DND-41 (cell line): ENCODE data around the gene POU6F2.
"Not testable (repeated sequence)": the region's sequence is repeated elsewhere in the genome, so short reads cannot be mapped to it uniquely, and the experiment has no call there.

Source experiments
- ATAC-seq: fragments of 200-7000 bp; cut with Tn5 transposase; 3 replicates; pipeline ENCODE4 v1.9.1; 2021; ENCODE audit warnings: low read depth; ENCODE audit not compliant: insufficient read depth
- DNase-seq: peaks from one replicate; pipeline ENCODE4 v3.0.0-alpha.2; 2020
- H2AFZ ChIP-seq: 2 replicates; pipeline ENCODE4 v1.6.0; 2012; ENCODE audit warnings: low read depth, low read length
- H3K27ac ChIP-seq: 2 replicates; pipeline ENCODE4 v1.5.1; 2012; ENCODE audit warnings: low read length, inconsistent platforms
- H3K27me3 ChIP-seq: fragments of 200-600 bp; sonication (generic); 2 replicates; pipeline ENCODE4 v1.6.0; 2012; ENCODE audit warnings: low read length, mild to moderate bottlenecking, inconsistent platforms; ENCODE audit not compliant: insufficient read depth, poor library complexity
- H3K36me3 ChIP-seq: 2 replicates; pipeline ENCODE4 v1.5.1; 2012; ENCODE audit warnings: low read length, inconsistent platforms; ENCODE audit not compliant: insufficient read depth
- H3K4me1 ChIP-seq: 2 replicates; pipeline ENCODE4 v1.5.1; 2012; ENCODE audit warnings: mild to moderate bottlenecking, low read length; ENCODE audit not compliant: insufficient read depth
- H3K4me2 ChIP-seq: 2 replicates; pipeline ENCODE4 v1.6.0; 2012; ENCODE audit warnings: mild to moderate bottlenecking, moderate library complexity, low read length, inconsistent platforms; ENCODE audit not compliant: insufficient read depth
- H3K4me3 ChIP-seq, 2 experiments: fragments of 200-600 bp in 1 of 2; shearing (Covaris generic) in 1 of 2; 2 replicates each; pipeline ENCODE4 v1.5.1; 2012 to 2016; ENCODE audit warnings: inconsistent platforms in 2 of 2, low read length in 2 of 2, mild to moderate bottlenecking in 2 of 2, low read depth in 1 of 2, moderate library complexity in 1 of 2
- H3K79me2 ChIP-seq: 2 replicates; pipeline ENCODE4 v1.6.0; 2012; ENCODE audit warnings: low read length, inconsistent platforms; ENCODE audit not compliant: insufficient read depth
- H3K9ac ChIP-seq: 2 replicates; pipeline ENCODE4 v1.6.0; 2012; ENCODE audit warnings: low read depth, mild to moderate bottlenecking, inconsistent platforms, low read length, moderate library complexity
- H3K9me3 ChIP-seq: 2 replicates; pipeline ENCODE4 v1.5.1; 2012; ENCODE audit warnings: low read length, moderate library complexity, mild to moderate bottlenecking, inconsistent platforms; ENCODE audit not compliant: insufficient read depth, severe bottlenecking
- H4K20me1 ChIP-seq: 2 replicates; pipeline ENCODE4 v1.6.0; 2012; ENCODE audit warnings: low read length; ENCODE audit not compliant: insufficient read depth
- EZH2 ChIP-seq: IDR thresholded peaks from 3 replicates; pipeline ENCODE4 v1.6.1; 2012; ENCODE audit warnings: borderline replicate concordance, low read depth, mild to moderate bottlenecking, moderate library complexity, low read length, inconsistent platforms; ENCODE audit not compliant: severe bottlenecking
- TF ChIP-seq, protein P1 (sequence below): IDR thresholded peaks from 2 replicates; pipeline ENCODE4 v1.5.1; 2012; ENCODE audit warnings: borderline replicate concordance, low read length, moderate library complexity, mild to moderate bottlenecking; ENCODE audit not compliant: poor library complexity, severe bottlenecking; ENCODE audit errors: extremely low read depth

POU6F2 gene

DNA sequence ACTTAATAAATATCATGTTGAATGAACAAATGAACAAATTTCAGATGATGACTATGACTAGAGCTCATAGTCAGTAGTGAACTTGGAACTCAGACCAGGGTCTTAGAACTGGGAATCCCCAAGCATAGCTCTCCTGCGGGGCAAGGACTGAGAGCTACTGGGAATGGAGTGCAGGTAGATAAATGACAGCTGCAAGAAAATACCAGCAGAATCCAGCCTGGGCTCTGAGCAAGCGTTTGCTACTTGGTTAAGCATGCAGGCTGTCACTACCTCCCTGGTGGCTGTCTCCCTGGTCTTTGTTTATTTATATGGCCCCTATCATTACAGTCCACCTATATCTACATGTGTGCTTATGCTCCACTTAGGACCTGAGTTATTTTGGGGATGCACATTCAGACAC lies 208.4 kb downstream of the POU6F2 start:
- no peak overlapping the region for H3K4me2 ChIP-seq
- ATAC-seq (no peak), DNase-seq (no peak)
- H3K4me1 ChIP-seq = no peaks in the 10 kb centered on the region
- H3K9ac ChIP-seq = no peak overlapping the region
- no peaks in the 10 kb centered on the region for H3K36me3 ChIP-seq
- H3K4me3 ChIP-seq = no peak overlapping the region
- no peaks in the 10 kb centered on the region for H3K79me2 ChIP-seq
- no peaks in the 10 kb centered on the region for H4K20me1 ChIP-seq
- H3K27ac ChIP-seq = no peak overlapping the region
- H3K27me3 ChIP-seq = peaks cover 3% of the 10 kb centered on the region
- TF ChIP-seq EZH2 = no peak
- TF ChIP-seq, protein P1, sequence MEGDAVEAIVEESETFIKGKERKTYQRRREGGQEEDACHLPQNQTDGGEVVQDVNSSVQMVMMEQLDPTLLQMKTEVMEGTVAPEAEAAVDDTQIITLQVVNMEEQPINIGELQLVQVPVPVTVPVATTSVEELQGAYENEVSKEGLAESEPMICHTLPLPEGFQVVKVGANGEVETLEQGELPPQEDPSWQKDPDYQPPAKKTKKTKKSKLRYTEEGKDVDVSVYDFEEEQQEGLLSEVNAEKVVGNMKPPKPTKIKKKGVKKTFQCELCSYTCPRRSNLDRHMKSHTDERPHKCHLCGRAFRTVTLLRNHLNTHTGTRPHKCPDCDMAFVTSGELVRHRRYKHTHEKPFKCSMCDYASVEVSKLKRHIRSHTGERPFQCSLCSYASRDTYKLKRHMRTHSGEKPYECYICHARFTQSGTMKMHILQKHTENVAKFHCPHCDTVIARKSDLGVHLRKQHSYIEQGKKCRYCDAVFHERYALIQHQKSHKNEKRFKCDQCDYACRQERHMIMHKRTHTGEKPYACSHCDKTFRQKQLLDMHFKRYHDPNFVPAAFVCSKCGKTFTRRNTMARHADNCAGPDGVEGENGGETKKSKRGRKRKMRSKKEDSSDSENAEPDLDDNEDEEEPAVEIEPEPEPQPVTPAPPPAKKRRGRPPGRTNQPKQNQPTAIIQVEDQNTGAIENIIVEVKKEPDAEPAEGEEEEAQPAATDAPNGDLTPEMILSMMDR = no peak
- H2AFZ ChIP-seq = no peak overlapping the region
- no peaks in the 10 kb centered on the region for H3K9me3 ChIP-seq

DNA sequence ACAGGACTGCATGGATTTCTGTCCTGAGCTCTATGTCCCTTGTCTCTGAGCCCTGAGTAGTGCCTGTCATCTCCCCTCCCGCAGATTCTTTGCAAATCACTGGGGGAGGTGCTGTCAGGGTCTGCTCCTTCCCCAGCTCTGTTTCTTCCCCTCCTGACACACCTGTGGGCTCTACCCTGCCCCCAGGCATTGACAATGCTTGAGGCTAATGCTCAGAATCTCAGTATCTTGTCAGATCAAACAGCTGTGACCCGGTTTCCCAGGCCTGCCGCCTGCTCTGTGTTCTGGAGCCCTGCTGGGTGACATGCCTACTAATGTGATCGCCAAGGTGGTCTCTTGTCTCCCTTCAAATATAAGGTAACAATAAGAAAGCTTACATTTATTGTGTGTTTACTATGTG lies 209.0 kb downstream of the POU6F2 start:
- Histone ChIP-seq H4K20me1 (no peaks in the 10 kb centered on the region), H3K9me3 (no peaks in the 10 kb centered on the region), H3K9ac (no peak overlapping the region), H3K4me2 (no peak overlapping the region), H3K4me3 (no peak overlapping the region), H3K79me2 (no peaks in the 10 kb centered on the region), H3K27ac (no peak overlapping the region), H3K4me1 (no peaks in the 10 kb centered on the region), H3K27me3 (peaks cover 3% of the 10 kb centered on the region), H2AFZ (no peak overlapping the region), H3K36me3 (no peaks in the 10 kb centered on the region)
- no peak for DNase-seq
- TF ChIP-seq, protein P1 = no peak
- no peak for TF ChIP-seq EZH2
- no peak for ATAC-seq

DNA sequence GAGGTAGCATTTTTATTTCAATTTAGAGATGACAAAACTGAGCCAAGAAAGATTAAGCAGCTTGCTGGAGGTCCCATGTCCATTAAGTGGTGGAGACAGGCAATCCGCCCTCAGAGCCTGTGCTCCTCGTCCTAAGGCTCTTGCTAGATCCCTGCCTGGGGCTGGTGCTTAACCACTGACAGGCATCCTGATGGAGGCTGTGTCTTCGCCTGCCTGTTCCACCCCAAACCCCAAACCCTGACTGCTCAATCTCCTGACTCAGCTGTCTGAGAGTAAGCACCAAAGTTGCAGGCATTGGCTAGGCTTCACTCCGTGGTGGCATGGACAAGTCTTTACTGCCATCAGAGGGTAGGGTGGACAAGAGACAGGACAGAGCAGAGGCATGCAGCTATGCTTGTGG lies 209.4 kb downstream of the POU6F2 start:
- Histone ChIP-seq H3K27ac (no peak overlapping the region), H3K36me3 (no peaks in the 10 kb centered on the region), H2AFZ (no peak overlapping the region), H3K27me3 (peaks cover 3% of the 10 kb centered on the region), H3K4me1 (no peaks in the 10 kb centered on the region), H3K9ac (no peak overlapping the region), H3K4me3 (no peak overlapping the region), H3K9me3 (no peaks in the 10 kb centered on the region), H4K20me1 (no peaks in the 10 kb centered on the region), H3K79me2 (no peaks in the 10 kb centered on the region), H3K4me2 (no peak overlapping the region)
- ATAC-seq (no peak), DNase-seq (no peak)
- TF ChIP-seq EZH2 = no peak
- TF ChIP-seq, protein P1 = no peak

DNA sequence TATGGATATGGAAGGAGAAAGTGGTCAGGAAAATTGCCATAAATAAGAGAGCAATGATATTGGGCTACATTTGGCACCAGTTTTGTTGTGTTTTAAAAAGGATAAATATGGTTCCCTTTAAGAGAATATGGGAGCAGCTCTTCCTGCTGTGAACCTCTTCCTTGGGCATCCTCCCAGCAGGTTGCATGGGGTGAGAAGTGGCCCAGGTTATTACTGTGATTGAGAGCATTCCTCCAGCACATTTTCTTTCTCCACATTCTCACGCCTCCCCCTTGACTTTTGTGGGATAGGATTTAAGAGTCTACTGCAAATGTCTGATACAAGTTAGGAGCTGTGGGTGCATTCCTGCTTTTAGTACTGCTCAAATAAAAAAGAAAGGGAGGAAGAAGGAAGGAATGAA lies 214.8 kb downstream of the POU6F2 start:
- H3K79me2 ChIP-seq = no peaks in the 10 kb centered on the region
- H3K36me3 ChIP-seq = no peaks in the 10 kb centered on the region
- TF ChIP-seq, protein P1 = no peak
- TF ChIP-seq EZH2 = no peak
- H3K27ac ChIP-seq = no peak overlapping the region
- no peak overlapping the region for H3K4me2 ChIP-seq
- H2AFZ ChIP-seq = no peak overlapping the region
- no peaks in the 10 kb centered on the region for H3K9me3 ChIP-seq
- no peak overlapping the region for H3K4me3 ChIP-seq
- H3K27me3 ChIP-seq = no peaks in the 10 kb centered on the region
- DNase-seq (no peak), ATAC-seq (no peak)
- H3K9ac ChIP-seq = no peak overlapping the region
- no peaks in the 10 kb centered on the region for H3K4me1 ChIP-seq
- no peaks in the 10 kb centered on the region for H4K20me1 ChIP-seq

DNA sequence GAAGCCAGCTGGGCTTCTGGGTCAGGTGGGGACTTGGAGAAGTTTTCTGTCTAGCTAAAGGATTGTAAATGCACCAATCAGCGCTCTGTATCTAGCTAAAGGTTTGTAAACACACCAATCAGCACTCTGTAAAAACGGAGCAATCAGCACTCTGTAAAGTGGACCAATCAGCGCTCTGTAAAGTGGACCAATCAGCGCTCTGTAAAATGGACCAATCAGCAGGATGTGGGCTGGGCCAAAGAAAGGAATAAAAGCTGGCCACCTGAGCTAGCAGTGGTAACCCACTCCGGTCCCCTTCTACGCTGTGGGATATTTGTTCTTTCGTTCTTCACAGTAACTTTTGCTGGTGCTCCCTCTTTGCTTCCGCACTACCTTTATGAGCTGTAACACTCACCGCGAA lies 216.7 kb downstream of the POU6F2 start:
- H3K9ac ChIP-seq, ATAC-seq, H4K20me1 ChIP-seq, H3K27ac ChIP-seq, H3K4me1 ChIP-seq, H3K36me3 ChIP-seq, DNase-seq, H3K9me3 ChIP-seq, H2AFZ ChIP-seq, H3K4me3 ChIP-seq, H3K4me2 ChIP-seq, H3K79me2 ChIP-seq, H3K27me3 ChIP-seq: not testable (repeated sequence)
